Sigmoid colon (tissue), 7 donors: ENCODE measurements around the gene PRR7. TPM values are rescaled to one million over a fixed set of nuclear protein-coding genes. Genes with fewer than 3 reads are reported as not detected.

Experiments
- DNase-seq: peaks from one replicate; pipeline ENCODE4 v3.0.0-alpha.2; 2019
- H3K27ac ChIP-seq, 4 donors: fragments of 200-600 bp; sonication (generic); one replicate each; pipeline ENCODE4 v1.5.1; 2016 to 2019; ENCODE audit warnings: mild to moderate bottlenecking in 1 of 4
- H3K27me3 ChIP-seq, 3 donors: fragments of 200-600 bp; sonication (generic); one replicate each; pipeline ENCODE4 v1.5.1; 2019; ENCODE audit warnings: mild to moderate bottlenecking in 1 of 3
- H3K36me3 ChIP-seq, 4 donors: fragments of 200-600 bp; sonication (generic); one replicate each; pipeline ENCODE4 v1.5.1; 2016 to 2019
- H3K4me1 ChIP-seq, 4 donors: fragments of 200-600 bp; sonication (generic); one replicate each; pipeline ENCODE4 v1.5.1; 2017 to 2019
- H3K4me3 ChIP-seq, 4 donors: fragments of 200-600 bp; sonication (generic); one replicate each; pipeline ENCODE4 v1.5.1; 2017 to 2019; ENCODE audit warnings: mild to moderate bottlenecking in 2 of 4, moderate library complexity in 1 of 4
- H3K9me3 ChIP-seq, 4 donors: fragments of 200-600 bp in 3 of 4; sonication (generic) in 3 of 4; one replicate each; pipeline versions ENCODE4 v1.5.1 to v1.6.1; 2013 to 2019
- CTCF ChIP-seq, 4 experiments: fragments of 450-650 bp in 3 of 4; fragments of 200-600 bp in 1 of 4; IDR thresholded peaks; one replicate each; pipeline ENCODE4 v1.5.1; 2016 to 2019; ENCODE audit warnings: antibody characterized with exemption in 4 of 4, mild to moderate bottlenecking in 3 of 4, moderate library complexity in 2 of 4
- EP300 ChIP-seq, 4 donors: sonication (generic); formaldehyde crosslinking; IDR thresholded peaks; one replicate each; pipeline ENCODE4 v1.6.1; 2017; ENCODE audit warnings: antibody characterized with exemption in 4 of 4
- POLR2A ChIP-seq, 2 donors: fragments of 450-650 bp; IDR thresholded peaks; one replicate each; pipeline ENCODE4 v1.6.1; 2016; ENCODE audit warnings: antibody characterized with exemption in 2 of 2, mild to moderate bottlenecking in 2 of 2, moderate library complexity in 2 of 2
- POLR2AphosphoS5 ChIP-seq, 4 donors: sonication (generic); formaldehyde crosslinking; IDR thresholded peaks; one replicate each; pipeline ENCODE4 v1.6.1; 2017; ENCODE audit warnings: antibody characterized with exemption in 4 of 4
- WGBS, 2 donors: extraction: QIAGEN DNeasy Blood & Tissue Kit; methylation state at CpG; one replicate each; pipeline ENCODE4 v1.1.7; 2013; 5-methylcytosine and 5-hydroxymethylcytosine counted together
- intact Hi-C: fragments of 100-400 bp; cut with DNase I; formaldehyde crosslinking; loops from one replicate; pipeline ENCODE4 v1.15.1; 2023
- polyA plus RNA-seq, 3 donors: library from polyadenylated mRNA; stranded (reverse); fragments of 200-250 nt; gene quantifications; one replicate each; pipeline ENCODE4 v1.2.3, GENCODE V29; 2013
- total RNA-seq, 4 donors: library from RNA; depleted of rRNA; stranded (reverse); fragments of >200 nt; gene quantifications; one replicate each; pipeline ENCODE4 v1.1.0, GENCODE V29; 2016
- donor health status: healthy with polysubstance abuse.
- donor health status: Bipolar disorder and iron deficiency.
- donor health status: healthy.

PRR7 gene
- total and polyA plus RNA-seq, 7 donors = 0.82 to 3.7 (median 2.2) TPM; not detected in 2

GRCh38 chr5:177458912-177459350 lies 12.3 kb downstream of the PRR7 start:
- no peak for TF ChIP-seq EP300 (IDR thresholded peaks at IDR 0.05)
- no peak for TF ChIP-seq CTCF (IDR thresholded peaks at IDR 0.05)
- TF ChIP-seq POLR2A (IDR thresholded peaks at IDR 0.05) = no peak
- no peak for TF ChIP-seq POLR2AphosphoS5 (IDR thresholded peaks at IDR 0.05)
- 92 to 93% methylated on average over 14 of the region's 14 CpGs for WGBS, 2 donors
- Histone ChIP-seq H3K27ac (no peak overlapping the region), H3K36me3 (peaks cover 0 to 35% (median 16%) of the 10 kb centered on the region in 4 donors), H3K9me3 (no peaks in the 10 kb centered on the region), H3K4me3 (no peak overlapping the region), H3K4me1 (peaks cover 0 to 48% (median 35%) of the 10 kb centered on the region in 4 donors), H3K27me3 (no peaks in the 10 kb centered on the region)
- peak; percentile 73 for DNase-seq
- intact Hi-C loops = no loop called here

GRCh38 chr5:177459357-177459756 lies 12.7 kb downstream of the PRR7 start:
- 90 to 92% methylated on average over 11 of the region's 11 CpGs for WGBS, 2 donors
- Histone ChIP-seq H3K36me3 (peaks cover 0 to 35% (median 16%) of the 10 kb centered on the region in 4 donors), H3K27ac (no peak overlapping the region), H3K27me3 (no peaks in the 10 kb centered on the region), H3K4me1 (peaks cover 0 to 44% (median 31%) of the 10 kb centered on the region in 4 donors), H3K4me3 (no peak overlapping the region), H3K9me3 (no peaks in the 10 kb centered on the region)
- TF ChIP-seq POLR2AphosphoS5 (IDR thresholded peaks at IDR 0.05) (no peak), EP300 (IDR thresholded peaks at IDR 0.05) (no peak), POLR2A (IDR thresholded peaks at IDR 0.05) (no peak), CTCF (IDR thresholded peaks at IDR 0.05) (no peak)
- intact Hi-C loops = no loop called here
- DNase-seq = no peak

GRCh38 chr5:177459819-177460628 lies 13.4 kb downstream of the PRR7 start:
- WGBS, 2 donors = 95 to 96% methylated on average over 28 of the region's 28 CpGs
- peaks cover 0 to 37% (median 26%) of the 10 kb centered on the region in 4 donors for H3K4me1 ChIP-seq
- no peak overlapping the region for H3K4me3 ChIP-seq
- H3K36me3 ChIP-seq = peaks cover 3 to 37% (median 16%) of the 10 kb centered on the region in 4 donors
- no peak overlapping the region for H3K27ac ChIP-seq
- TF ChIP-seq POLR2A (IDR thresholded peaks at IDR 0.05) = no peak
- peak in 1 of 4 donors; percentile 4 for TF ChIP-seq POLR2AphosphoS5 (IDR thresholded peaks at IDR 0.05)
- no peak for DNase-seq
- no peaks in the 10 kb centered on the region for H3K9me3 ChIP-seq
- intact Hi-C loops = no loop called here
- no peaks in the 10 kb centered on the region for H3K27me3 ChIP-seq

- H3K36me3 ChIP-seq = peaks cover 15 to 58% (median 32%) of the 10 kb centered on the region in 4 donors
- H3K4me3 ChIP-seq = no peak overlapping the region
- intact Hi-C loops = no loop called here
- 63 to 87% methylated on average over 27 of the region's 27 CpGs for WGBS, 2 donors
- H3K9me3 ChIP-seq = no peaks in the 10 kb centered on the region
- no peak for TF ChIP-seq CTCF (IDR thresholded peaks at IDR 0.05)
- TF ChIP-seq POLR2AphosphoS5 (IDR thresholded peaks at IDR 0.05) = peak in 2 of 4 donors; percentile 8 to 19
- peaks cover 0 to 16% (median 6%) of the 10 kb centered on the region in 4 donors for H3K4me1 ChIP-seq
- no peak for DNase-seq
- no peaks in the 10 kb centered on the region for H3K27me3 ChIP-seq
- H3K27ac ChIP-seq = peak overlapping the region in 3 of 4 donors; percentile 23 to 49 (median 28)
Measured at GRCh38 chr5:177462021-177462670, 15.5 kb downstream of the PRR7 start.

GRCh38 chr5:177465044-177465443 lies 18.4 kb downstream of the PRR7 start:
- H3K36me3 ChIP-seq = peaks cover 12 to 53% (median 31%) of the 10 kb centered on the region in 4 donors
- 94 to 97% methylated on average over 11 of the region's 11 CpGs for WGBS, 2 donors
- no peak for DNase-seq
- intact Hi-C loops = no loop called here
- no peak overlapping the region for H3K27ac ChIP-seq
- H3K9me3 ChIP-seq = no peaks in the 10 kb centered on the region
- H3K4me3 ChIP-seq = no peak overlapping the region
- TF ChIP-seq POLR2A (IDR thresholded peaks at IDR 0.05) (no peak), POLR2AphosphoS5 (IDR thresholded peaks at IDR 0.05) (no peak), EP300 (IDR thresholded peaks at IDR 0.05) (no peak), CTCF (IDR thresholded peaks at IDR 0.05) (no peak)
- H3K4me1 ChIP-seq = peaks cover 0 to 25% (median 16%) of the 10 kb centered on the region in 4 donors
- no peaks in the 10 kb centered on the region for H3K27me3 ChIP-seq
